GM15510 (cell line): ENCODE data around the gene ELFN2.

Experiments used
- POLR2A ChIP-seq: IDR thresholded peaks from 3 replicates; pipeline ENCODE4 v1.6.1; 2011; ENCODE audit warnings: borderline replicate concordance; ENCODE audit not compliant: insufficient read length; ENCODE audit errors: extremely low read depth

Gene ELFN2

DNA sequence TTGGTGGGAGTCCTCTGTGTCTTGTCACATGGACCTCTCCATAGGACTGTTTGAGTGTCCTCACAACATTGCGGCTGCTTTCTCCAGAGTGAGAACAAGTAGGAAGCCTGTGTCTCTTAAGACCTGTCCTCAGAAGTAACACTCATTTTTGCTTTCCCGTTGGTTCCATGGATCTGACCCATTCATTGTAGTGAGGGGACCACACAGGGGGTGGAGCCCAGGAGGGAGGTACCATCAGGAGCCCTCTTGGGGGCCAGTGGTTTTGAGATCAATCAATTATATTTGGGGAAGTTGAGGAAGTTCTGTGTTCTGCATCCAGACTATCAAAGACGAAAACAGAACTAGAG is 5.4 kb upstream of the ELFN2 start:
- TF ChIP-seq POLR2A: no peak

DNA sequence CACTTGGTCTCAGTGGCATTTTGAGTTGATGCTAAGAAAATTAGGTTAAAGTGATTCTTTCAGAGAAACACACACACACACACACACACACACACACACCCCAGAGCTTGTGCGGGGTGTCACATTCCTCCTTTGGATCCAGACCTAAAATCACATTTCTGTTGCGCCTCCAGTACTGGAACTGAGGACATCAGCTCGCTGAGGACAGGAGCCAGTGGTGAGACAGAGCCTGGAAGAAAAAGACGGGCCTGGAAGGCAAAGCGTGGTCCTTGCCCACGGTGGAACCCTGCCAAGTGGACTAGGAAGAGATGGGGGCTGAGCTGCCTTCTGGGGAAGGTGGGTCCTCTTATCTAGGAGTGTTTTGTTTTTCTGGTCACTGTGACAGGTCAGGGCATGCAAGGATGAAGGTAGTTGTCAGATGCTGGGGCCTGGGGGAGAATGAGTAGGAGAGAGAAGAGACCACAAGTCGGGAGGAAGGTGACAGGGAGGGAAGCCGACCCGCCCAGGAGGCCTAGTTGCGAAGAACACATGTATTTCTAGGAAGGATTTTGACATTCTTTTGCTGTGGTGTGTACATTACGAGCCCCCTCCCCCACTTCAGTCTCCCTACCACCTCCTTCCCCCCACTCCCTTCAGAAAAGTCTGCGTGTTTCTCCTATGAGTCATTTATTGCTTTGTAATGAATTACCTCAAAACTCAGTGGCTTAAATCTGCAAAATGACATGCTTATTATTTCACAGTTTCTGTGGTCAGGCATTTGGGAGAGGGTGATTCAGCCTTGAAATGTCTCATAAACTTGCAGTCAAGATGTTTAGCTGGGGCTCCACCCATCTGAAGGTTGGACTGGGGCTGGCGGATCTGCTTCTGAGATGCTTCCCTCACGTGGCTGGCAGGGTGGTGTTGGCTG is 4.8 kb upstream of the ELFN2 start:
- TF ChIP-seq POLR2A: no peak

DNA sequence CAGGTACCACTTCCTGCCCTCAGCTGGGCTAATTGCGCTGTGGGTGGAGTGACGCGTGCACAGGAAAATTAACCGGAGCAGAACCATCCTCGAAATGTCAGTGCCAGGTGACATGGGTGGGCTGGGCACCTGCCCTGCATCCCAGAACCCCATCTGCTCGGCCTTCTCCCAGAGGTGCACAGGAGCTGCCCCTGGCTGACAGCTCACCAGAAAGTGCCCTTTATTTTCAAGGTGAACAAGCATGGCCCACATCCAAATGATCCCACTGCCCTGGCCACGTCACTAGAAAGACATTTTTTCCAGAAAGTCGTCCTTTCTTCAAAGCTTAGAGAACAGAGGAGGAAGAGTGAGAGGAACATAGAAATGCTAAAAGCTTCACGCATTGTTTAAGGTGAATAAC is 4.1 kb upstream of the ELFN2 start:
- TF ChIP-seq POLR2A: no peak

DNA sequence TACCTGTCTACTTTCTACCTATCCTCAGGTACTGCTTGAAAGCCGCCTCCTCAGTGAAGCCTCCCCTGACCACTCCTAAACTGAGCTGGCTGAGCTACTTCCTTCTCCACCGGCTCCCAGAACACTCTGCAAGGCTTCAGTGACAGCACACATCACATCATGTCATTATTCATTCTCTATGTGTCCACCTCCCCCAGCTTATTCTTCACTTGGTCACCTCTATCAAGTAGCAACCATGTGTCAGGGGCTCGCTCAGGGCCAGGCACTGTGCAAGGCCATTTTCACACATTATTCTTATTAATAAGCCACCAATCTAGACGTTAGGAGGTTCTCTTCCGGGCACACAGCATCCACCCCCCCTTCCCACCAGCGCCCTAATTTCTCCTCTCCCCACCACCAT is 3.7 kb upstream of the ELFN2 start:
- no peak for TF ChIP-seq POLR2A

DNA sequence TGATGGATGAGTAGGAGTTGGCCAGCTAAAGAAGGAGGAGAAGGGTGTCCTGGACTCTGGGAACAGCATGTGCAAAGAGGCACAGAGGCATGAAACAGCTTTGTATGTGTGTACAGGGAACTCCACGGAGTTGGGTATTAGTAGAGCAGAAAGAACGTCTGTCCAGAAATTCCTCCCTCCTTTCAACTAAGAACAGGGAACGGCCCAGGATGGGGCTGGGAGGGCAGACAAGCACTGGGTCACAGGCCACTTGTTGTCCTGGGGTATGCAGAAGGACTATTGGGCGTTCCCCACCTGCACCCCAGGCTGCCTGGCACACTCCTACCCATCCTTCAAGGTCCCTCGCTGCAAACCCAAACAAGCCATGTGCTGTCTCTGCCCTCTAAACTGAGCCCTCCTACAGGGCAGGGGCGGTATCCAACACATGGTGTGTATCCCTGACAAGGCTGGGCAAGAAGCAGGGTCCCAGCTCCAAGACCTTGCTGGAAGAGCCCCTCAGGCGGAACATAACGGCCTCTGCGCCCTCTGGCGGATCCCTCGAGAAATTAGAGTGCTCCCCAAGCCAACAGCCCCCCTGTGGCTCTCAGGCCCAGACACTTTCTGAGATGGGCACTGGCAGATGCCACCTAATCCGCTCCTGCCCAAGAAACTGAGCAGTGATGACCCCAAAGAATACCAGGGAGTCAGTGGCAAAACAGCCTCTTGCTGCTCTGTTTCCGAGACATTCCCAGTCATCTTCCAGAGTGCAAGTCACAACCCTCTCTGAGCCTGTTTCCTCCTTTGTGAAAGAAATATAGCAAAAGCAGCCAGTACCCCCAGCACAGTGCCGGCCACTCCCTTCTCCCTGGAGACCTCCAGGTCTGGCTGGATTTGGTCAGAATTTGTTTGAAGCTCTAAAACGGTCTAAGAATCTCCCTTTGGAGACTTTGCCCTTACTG is 1.6 kb upstream of the ELFN2 start:
- no peak for TF ChIP-seq POLR2A

DNA sequence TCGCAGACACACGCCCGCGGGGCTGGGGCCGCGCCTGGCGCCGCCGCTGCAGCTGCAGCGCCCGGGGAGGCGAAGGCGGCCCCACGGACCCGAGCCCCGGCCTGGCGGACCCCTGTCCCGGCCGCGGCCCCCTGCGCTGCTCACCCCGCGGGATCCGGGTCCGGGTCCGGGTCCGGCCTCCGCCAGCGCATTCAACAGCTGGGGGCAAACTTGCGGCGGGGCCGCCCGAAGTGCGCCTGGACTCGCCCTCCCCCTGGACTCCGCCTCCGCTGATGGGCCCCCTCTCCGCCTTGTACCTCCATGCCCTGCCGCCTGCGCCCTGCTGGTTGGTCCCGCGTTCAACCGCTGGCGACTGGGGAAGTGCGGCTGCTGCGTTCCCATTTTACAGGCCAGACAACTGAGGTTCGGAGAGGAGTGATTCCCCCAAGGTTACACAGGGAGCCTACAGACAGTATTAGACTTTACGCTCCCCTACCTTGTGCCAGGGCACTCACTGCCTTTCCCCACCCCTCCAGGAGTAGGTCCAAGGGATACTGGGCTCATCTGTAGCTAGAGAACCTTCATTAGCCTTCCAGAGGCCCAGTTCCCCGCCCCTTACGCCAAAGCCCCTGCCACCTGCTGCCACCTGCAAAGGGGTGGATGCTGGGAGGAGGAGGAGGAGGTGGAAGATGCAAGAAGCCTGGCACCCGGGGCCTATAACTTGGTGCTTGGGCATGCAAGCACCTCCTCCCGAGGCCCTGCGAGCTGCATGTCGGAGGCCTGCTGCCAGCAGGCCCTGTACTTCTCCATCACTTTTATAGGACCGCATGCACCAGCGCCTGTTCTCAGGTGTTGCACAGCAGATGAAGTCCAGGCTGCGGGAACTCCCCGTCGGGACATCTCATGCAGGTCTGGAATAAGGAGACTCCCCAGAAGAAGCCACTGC is 694 bp upstream of the ELFN2 start:
- no peak for TF ChIP-seq POLR2A

DNA sequence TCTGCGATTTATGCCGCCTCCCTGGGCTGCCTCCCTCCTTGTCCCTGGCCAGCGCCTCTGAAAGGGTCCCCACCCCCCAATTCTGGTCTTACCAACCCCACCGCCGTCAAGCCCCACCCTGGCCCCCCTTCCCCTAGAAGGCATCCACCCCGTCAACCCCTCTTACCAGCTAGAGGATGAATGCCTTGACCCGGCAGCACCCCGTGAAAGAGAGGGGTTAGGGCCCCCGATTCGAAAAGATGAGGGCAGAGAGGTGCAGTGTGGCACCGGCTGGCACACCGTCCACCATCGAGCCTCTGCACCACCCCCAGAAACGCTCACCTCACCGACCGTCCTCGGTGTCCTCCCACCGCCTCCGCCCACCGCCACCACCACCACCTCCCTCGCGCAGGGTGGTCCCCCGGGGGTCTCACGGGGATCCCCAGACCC is 559 bp downstream of the ELFN2 start:
- no peak for TF ChIP-seq POLR2A

DNA sequence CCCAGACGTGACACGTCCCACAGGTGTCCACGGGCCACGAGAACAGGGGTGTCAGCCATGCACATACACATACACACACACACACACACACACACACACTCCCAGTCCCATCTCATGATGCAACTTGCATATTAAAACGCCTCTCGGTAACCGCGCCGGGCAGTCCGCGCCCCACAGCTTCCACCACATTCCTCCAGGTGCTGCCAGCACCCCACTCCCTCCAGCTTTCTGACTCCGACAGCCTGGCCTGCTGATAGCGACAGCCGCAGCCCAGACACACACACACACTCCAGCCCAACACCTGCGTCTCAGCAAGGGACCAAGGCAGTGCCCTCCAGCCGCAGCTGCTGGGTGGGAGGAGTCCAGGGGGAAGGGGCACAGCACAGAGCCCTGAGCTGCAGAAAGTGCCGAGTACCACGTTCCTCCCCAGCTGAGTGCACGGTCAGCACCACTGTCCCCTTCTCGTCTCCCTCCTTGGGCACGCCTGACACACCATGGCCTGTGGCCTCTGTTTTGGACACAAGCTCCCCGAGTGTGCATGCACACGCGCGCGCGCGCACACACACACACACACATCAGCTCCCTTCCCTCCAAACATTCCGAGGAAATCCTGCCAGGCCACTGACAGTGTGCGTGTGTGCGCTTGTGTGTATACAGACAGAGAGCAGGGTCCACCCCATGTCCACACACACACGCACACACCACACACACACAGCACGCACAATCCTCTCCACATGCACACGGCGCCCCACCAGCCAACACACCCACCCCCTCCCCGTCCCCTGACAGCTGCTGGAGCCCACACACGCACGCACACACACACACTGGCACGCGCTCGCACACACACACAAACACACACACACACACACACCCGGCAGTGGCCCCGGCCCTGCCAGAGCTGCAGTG is 1.2 kb downstream of the ELFN2 start:
- no peak for TF ChIP-seq POLR2A

DNA sequence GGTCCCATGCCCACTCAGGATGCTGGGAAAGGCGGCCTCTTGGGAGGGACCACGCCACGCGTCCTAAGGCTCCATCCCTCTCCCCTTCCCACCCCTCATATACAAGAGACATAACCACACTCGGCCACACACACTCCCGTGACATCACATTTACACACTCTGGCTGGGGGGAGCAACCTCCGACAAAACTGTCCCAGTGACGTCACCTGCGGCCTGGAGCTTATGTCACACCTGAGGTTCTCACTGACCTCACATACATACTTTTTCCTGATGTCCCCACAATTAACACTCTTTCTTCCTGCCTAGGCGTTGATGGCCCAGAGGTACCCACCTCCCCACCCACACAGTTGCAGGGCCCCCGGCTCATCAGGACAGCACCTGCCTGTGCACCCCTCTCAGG is 1.9 kb downstream of the ELFN2 start:
- no peak for TF ChIP-seq POLR2A

DNA sequence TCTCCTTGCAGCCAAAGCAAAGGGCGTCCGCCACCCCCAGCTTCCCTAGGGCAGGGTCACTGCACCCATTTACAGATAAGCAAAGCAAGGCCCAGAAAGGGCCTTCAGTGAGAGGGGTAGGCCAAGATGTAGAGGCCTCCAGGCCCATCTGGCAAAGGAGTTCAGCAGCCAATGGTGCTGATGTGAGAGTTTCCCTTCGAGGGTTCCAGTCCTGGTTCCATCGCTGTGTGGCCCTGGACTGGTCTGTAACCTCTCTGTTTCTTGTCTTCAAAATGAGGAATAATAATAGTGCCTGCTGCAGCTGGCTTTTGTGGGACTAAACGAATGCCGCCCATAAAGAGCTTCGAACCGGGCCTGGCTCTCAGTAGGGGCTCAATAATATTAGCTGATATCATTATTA is 4.0 kb downstream of the ELFN2 start:
- TF ChIP-seq POLR2A: no peak

DNA sequence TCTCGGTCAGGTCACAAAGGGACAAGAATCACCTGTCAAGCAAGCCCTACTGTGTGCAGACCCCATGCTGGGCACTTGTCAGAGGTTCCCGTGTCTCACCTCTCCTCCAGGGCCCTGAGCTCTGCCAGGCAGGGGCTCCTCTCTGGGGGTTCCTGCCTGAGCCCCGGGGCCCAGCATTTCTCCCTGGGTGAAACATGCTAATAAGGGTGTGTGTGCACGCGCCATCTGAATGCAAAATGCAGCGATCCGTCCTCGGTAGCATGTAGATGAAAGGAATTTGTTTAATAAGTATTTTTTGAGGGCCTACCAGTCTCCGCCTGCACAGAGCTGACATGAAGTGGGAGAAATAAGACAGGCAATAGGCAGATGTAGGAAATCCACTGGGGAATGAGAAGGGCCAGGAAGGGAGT is 5.8 kb downstream of the ELFN2 start:
- TF ChIP-seq POLR2A: no peak

DNA sequence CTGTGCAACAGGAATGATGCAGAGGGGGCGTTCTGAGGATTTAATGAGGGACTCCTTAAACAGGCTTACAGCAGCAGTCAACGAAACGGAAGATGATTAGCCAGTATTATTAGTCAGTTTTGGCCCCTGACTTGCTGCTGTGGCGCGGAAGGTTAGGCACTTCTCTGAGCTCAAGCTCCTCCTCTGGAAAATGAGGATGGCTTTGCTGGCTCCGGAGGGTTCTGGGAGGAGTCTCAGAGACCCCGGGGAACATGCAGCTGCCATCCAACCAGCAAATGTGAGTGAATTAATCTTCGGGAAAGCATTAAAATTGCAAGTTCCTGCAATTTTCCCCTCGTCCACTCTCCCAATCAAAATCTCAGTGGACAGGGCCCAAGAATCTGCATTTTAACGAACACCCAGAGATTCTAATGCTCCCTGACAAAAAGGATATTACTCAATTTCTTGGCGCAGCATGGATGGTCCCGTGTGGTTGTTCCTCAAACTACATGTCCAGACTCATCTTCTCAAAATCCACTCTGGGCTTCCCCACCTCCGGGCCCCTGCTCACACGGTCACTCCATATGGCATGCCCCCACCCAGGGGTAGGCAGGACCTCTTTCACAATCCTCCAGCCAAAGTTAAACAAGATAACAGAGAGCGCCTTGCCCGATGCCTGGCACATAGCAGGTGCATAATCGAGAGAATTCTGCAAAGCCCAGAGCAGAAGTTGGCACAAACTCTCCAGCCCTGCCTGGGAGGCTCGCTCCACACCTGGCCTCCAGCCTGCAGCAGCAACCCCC is 6.4 kb downstream of the ELFN2 start:
- TF ChIP-seq POLR2A: no peak
